PC-9 (cell line): ENCODE measurements around the gene LURAP1L.

ENCODE experiments used
- EZH2 ChIP-seq: fragments of 200-600 bp; sonication (generic); IDR thresholded peaks from 2 replicates; pipeline ENCODE4 v1.8.0; 2017; ENCODE audit warnings: antibody characterized with exemption, low read depth
- TF ChIP-seq, protein P1 (sequence below): fragments of 200-600 bp; sonication (generic); conservative IDR thresholded peaks from 2 replicates; pipeline ENCODE4 v1.6.1; 2017; ENCODE audit warnings: mixed run types, antibody characterized with exemption, mild to moderate bottlenecking, moderate library complexity

DNA sequence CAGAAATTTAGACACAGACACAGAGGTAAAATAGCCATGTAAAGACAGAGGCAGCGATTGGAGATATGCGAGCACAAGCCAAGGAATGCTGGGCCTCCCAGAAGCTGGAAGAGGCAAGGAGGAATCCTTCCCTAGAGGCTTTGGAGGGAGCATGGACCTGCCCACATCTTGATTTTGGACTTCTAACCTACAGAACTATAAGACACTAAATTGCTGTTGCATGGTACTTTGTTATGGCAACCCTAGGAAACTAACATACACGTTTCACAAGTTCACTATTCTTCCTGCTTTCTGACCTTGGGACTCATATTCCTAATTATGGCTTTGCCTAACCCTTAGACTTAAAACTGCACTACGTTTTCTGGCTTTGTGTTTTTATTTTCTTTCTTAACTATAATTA is 4.6 kb upstream of the LURAP1L start:
- TF ChIP-seq, protein P1, sequence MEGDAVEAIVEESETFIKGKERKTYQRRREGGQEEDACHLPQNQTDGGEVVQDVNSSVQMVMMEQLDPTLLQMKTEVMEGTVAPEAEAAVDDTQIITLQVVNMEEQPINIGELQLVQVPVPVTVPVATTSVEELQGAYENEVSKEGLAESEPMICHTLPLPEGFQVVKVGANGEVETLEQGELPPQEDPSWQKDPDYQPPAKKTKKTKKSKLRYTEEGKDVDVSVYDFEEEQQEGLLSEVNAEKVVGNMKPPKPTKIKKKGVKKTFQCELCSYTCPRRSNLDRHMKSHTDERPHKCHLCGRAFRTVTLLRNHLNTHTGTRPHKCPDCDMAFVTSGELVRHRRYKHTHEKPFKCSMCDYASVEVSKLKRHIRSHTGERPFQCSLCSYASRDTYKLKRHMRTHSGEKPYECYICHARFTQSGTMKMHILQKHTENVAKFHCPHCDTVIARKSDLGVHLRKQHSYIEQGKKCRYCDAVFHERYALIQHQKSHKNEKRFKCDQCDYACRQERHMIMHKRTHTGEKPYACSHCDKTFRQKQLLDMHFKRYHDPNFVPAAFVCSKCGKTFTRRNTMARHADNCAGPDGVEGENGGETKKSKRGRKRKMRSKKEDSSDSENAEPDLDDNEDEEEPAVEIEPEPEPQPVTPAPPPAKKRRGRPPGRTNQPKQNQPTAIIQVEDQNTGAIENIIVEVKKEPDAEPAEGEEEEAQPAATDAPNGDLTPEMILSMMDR = no peak
- no peak for TF ChIP-seq EZH2
